Measurements from ENCODE around the gene MROH8.

Gene MROH8

DNA sequence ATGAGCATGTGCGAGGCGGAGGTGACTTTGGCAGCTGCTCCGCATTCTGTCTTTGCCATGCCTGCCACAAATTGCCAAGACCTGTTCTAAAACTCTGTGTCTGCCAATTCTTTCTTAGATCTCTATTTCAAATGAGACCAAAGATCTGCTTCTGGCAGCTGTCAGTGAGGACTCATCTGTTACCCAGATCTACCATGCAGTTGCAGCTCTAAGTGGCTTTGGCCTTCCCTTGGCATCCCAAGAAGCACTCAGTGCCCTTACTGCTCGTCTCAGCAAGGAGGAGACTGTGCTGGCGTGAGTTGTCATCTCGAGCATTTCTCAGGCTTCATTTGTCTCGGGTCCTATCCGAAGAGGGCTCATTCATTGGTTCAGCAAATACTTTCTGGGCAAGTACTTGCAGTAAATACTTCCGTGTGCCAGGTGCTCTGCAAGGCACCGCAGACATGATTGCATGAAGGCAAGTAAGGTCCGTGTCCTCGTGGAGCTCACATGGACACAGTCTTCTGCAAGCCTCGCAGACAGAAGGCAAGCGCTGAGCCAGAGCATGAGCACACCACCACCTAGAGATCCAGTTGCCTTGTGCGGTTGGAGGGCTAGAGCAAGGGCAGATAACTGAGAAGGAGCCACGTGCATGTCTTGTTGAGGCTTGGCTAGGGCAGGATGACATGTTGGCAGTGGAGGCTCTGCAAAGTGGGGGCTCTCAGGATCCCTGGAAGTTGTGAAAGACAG is 19.7 kb upstream of the MROH8 start:
- DNase-seq: no peak

DNA sequence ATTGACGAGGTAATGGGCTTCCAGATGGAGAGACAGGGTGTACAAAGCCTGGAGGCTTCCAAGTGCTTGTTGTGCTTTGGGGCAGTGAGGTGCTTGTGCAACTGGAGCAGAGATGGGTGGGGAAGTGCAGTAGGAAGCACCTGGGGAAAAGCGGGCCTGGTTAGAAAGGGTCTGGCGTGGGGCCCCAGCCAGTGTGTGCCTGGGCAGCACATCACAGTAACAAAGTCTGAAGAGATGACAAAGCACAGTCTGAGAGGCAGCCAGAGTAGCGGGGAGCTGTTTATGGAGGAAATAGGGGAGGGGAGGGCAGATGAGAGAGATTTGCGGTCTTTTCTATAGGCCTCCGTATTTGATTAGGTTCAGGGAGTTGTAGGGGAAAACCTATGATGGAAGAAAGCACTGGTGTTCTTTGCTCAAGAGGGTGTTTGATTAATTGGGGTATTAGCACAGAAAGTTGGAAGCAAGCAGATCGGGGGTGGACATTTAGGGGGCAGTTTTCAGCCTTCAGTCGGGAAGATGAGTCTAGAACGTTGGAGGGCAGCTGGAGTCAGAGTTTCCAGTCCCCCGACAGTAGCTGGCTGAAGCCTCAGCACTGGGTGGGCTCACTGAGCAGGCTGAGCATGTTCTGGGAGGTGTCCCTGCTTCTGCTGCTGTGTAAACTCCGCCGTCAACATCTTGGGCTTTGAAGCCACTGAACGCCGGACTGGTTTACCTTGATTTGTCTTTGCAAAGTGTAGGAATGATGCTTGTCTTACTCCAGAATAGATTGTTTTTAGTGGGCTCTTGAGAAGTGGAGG is 15.5 kb upstream of the MROH8 start:
- peak; percentile 85 for DNase-seq

GRCh38 chr20:37193821-37194220 is 14.5 kb upstream of the MROH8 start:
- DNase-seq: no peak

DNA sequence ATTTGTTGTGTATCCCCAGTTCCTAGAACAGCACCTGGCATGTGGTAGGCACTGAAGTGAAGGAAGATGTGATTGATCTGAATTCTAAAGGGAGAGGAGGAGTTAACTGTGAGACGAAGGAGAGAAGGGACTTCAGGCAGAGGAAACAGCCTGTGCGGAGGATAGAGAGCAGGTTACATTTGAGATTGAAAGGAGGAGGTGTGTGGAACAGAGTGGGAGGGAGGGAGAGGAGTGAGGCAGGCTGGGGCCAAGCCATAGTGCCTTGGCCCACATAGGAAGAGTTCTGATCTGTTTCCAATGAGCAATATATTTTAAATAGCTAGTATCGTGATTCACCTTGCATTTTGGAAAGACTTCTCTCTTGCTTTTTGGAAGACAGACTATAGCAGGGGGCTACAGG is 13.9 kb upstream of the MROH8 start:
- no peak for DNase-seq

DNA sequence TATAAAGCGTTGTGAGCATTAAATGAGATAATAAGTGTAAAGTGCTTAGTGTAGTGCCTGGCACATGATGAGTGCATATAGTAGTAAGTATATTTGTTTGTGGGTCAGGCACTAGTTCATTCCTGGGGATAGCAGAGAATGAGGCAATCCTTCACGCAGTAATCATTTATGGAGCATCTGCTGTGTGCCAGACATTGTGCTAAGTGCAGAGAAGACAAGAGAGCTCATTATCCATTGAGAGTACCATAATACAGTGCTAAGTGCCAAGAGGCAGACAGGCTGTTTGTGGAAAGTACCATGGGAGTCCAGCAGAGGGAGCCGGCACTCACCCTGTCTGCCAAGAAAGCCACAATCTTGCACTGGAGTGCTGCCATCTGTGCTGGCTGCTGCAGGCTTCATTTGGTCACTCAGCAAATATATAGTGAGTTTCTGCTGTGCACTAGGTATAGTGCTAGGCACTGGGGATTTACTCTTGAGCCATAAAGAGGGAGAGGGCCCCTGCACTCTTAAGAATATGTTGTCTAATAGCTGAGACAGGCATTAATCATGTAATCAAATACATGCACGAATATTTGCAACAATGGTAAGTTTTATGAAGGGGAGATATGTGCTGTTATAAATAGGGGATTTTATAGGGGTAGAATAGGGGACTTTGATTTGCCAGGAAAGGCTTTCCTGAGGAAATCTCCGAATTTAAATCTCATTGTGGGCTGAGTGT is 12.9 kb upstream of the MROH8 start:
- DNase-seq: peak; percentile 94

DNA sequence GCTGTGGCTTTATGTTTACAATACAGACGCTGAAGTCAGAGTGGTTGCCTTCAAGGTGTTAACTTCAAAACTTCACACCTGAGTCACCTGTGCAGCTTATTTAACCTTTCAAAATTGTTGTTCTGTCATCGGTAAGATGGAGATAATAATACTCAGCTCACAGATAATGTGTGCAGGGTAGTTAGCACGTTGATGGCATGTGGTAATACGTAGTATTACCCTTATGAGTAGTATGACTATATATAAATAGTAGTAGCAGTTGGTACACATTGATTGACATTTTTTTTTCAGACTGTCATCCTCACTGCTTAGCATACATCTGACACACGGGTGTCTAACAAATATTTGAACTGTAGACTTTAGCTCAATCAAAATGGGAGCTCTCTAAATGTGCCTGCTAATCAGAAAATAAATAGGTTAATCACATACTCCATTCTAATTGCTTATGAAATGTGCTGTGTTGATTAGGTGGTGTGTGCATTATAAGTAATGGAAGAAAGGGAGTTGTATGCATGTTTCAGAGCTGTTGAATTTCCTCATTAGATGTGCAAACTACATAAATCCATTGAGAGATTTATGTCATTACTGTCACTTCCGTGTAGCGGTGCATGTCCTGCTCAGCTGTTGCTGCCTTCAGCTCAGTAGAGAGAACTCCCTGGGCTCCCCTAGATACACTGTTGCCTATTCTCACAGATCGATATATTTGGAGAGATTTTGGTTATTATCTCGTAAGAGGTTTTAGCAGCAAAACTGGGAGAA is 11.2 kb upstream of the MROH8 start:
- no peak for DNase-seq

- DNase-seq: peak; percentile 17
These were observed 10.2 kb upstream of the MROH8 start for GRCh38 chr20:37189416-37190016.

DNA sequence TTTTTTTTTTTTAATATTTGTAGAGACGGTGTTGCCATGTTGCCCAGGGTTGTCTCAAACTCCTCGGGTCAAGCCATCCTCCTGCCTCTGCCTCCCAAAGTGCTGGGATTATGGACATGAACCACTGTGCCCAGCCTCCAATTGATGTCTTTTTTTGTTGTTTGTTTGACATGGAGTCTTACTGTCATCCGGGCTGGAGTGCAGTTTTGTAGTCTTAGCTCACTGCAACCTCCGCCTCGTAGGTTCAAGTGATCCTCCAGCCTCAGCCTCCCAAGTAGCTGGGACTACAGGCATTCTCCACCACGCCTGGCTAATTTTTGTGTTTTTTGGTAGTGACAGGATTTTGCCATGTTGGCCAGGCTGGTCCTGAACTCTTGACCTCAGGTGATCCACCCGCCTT is 9.4 kb upstream of the MROH8 start:
- DNase-seq: no peak

- DNase-seq: no peak
These were observed 6.3 kb upstream of the MROH8 start for GRCh38 chr20:37185686-37186085.

DNA sequence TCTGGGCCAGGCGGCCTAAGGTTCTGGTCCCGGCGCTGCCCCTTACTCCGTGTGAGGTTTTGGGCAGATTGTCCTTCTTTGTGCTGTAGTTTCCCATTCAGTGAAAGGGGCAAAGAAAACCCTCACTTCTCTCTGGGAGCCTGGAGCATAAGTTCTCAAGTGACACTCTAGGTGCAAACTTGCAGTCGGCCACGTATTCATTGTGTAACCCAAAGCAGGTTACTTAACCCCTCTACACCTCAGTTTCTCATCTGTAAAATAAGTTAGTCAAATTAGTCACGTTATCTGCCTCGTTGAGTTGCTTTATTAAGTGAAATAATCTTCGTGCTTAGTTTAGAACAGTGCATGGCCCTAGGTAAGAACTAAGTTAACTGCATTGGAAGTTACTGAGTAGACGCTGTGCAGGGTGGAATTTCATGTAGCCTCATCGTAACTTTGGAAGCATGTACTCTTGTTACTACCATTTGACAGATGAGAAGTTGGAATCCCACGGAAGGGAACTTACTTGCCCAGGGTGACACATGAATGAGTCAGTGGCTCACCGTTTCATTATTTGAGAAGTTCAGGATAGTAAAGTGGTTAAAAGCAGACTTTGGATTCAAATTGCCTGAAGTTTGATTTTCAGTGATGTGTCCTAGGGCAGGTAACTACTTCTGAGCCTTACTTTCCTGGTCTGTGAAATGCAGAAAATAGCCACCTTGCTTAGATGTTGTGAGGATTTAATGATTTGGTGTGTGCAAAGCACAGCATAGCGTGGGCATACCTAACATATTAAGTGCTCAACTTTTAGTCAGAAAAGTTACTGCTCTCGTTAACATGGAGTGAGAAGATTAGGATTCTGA is 556 bp upstream of the MROH8 start:
- peak; percentile 33 for DNase-seq

DNA sequence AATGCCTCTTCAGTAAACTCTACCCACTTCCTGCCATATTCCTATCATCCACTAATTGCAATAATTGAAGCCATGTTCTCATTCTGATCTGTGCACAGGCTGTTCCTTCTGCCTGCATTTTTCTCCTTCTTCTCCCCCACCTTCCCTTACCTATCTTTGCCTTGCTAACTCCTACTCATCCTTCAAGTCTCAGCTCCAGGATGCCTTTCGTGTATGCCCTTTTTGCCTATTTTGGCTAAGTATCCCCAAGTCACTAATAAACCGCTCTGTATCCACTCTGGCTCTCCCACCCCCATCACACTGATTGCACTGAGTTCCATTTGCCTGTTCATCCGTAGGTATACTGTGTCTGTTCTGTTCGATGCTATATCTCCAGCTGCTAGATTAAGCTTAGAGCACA is 6.5 kb downstream of the MROH8 start:
- no peak for DNase-seq

- DNase-seq: no peak
These were observed 12.5 kb downstream of the MROH8 start for GRCh38 chr20:37166867-37167266.

DNA sequence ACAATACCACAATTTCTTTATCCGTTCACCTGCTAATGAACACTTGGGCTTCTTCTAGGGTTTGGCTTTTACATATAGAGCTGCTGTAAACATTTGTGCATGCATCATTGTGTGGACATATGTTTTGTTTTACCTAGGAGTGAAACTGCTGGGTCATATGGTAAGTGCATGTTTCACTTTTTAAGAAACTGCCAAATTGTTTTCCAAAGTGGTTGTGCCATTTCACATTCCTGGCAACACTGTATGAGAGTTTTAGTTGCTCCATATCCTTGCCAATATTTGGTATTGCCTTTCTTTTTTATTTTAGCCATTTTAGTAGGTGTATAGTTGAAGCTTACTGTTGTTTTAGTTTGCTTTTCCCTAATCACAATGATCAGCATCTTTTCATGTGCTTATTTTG is 14.3 kb downstream of the MROH8 start:
- no peak for DNase-seq

GRCh38 chr20:37163832-37164554 is 15.4 kb downstream of the MROH8 start:
- DNase-seq: no peak

GRCh38 chr20:37162646-37163045 is 16.7 kb downstream of the MROH8 start:
- no peak for DNase-seq

- peak; percentile 29 for DNase-seq
These were observed 17.4 kb downstream of the MROH8 start for GRCh38 chr20:37161830-37162549.

- no peak for DNase-seq
These were observed 18.7 kb downstream of the MROH8 start for GRCh38 chr20:37160683-37161082.

GRCh38 chr20:37158248-37158647 is 21.1 kb downstream of the MROH8 start:
- DNase-seq: no peak

DNA sequence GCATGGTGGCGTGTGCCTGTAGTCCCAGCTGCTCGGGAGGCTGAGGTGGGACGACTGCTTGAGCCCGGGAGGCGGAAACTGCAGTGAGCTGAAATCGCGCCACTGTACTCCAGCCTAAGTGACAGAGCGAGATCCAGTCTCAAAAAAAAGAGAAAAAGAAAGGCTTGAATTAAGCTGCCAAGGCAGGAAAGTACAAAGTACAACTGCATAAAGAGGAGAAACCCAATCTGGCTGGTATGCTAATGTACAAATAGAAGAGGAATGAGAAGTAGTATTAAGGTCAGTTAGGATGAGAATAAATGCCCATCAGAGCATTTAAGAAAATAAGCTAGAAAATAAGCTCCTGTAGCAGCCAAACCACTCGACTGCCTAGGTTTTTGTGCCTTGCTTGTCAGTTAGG is 23.4 kb downstream of the MROH8 start:
- DNase-seq: no peak

- DNase-seq: peak; percentile 64
These were observed 24.6 kb downstream of the MROH8 start for GRCh38 chr20:37154684-37155298.
